Measurements from ENCODE around the gene RUNDC1.

The RUNDC1 gene

GRCh38 chr17:43026595-43026994, 46.2 kb downstream of the RUNDC1 start:
- Histone ChIP-seq H3K36me3 (ENCODE audit: insufficient read depth, low read length) (no peaks in the 10 kb centered on the region), H4K20me1 (ENCODE audit: insufficient read depth, low read length) (no peaks in the 10 kb centered on the region), H2AFZ (ENCODE audit: low read depth, low read length) (no peak overlapping the region), H3K27me3 (ENCODE audit: insufficient read depth, low read length, poor library complexity) (peaks cover 6% of the 10 kb centered on the region), H3K9ac (ENCODE audit: low read depth, low read length) (no peak overlapping the region), H3K4me2 (ENCODE audit: insufficient read depth, low read length) (no peak overlapping the region), H3K9me3 (ENCODE audit: insufficient read depth, low read length, severe bottlenecking) (no peaks in the 10 kb centered on the region), H3K27ac (ENCODE audit: low read length) (no peak overlapping the region), H3K79me2 (ENCODE audit: insufficient read depth, low read length) (no peaks in the 10 kb centered on the region), H3K4me1 (ENCODE audit: insufficient read depth, low read length) (peaks cover 24% of the 10 kb centered on the region), H3K4me3 (ENCODE audit: low read depth in 1 of 2, low read length in 2 of 2) (no peak overlapping the region)
- ATAC-seq (ENCODE audit: insufficient read depth, low read depth): no peak
- no peak for DNase-seq
- no peak for TF ChIP-seq EZH2 (IDR thresholded peaks at IDR 0.05; ENCODE audit: borderline replicate concordance, low read depth, low read length, severe bottlenecking)
- TF ChIP-seq, protein P1, sequence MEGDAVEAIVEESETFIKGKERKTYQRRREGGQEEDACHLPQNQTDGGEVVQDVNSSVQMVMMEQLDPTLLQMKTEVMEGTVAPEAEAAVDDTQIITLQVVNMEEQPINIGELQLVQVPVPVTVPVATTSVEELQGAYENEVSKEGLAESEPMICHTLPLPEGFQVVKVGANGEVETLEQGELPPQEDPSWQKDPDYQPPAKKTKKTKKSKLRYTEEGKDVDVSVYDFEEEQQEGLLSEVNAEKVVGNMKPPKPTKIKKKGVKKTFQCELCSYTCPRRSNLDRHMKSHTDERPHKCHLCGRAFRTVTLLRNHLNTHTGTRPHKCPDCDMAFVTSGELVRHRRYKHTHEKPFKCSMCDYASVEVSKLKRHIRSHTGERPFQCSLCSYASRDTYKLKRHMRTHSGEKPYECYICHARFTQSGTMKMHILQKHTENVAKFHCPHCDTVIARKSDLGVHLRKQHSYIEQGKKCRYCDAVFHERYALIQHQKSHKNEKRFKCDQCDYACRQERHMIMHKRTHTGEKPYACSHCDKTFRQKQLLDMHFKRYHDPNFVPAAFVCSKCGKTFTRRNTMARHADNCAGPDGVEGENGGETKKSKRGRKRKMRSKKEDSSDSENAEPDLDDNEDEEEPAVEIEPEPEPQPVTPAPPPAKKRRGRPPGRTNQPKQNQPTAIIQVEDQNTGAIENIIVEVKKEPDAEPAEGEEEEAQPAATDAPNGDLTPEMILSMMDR (IDR thresholded peaks at IDR 0.05; ENCODE audit: borderline replicate concordance, extremely low read depth, low read length, poor library complexity, severe bottlenecking): no peak

DNA sequence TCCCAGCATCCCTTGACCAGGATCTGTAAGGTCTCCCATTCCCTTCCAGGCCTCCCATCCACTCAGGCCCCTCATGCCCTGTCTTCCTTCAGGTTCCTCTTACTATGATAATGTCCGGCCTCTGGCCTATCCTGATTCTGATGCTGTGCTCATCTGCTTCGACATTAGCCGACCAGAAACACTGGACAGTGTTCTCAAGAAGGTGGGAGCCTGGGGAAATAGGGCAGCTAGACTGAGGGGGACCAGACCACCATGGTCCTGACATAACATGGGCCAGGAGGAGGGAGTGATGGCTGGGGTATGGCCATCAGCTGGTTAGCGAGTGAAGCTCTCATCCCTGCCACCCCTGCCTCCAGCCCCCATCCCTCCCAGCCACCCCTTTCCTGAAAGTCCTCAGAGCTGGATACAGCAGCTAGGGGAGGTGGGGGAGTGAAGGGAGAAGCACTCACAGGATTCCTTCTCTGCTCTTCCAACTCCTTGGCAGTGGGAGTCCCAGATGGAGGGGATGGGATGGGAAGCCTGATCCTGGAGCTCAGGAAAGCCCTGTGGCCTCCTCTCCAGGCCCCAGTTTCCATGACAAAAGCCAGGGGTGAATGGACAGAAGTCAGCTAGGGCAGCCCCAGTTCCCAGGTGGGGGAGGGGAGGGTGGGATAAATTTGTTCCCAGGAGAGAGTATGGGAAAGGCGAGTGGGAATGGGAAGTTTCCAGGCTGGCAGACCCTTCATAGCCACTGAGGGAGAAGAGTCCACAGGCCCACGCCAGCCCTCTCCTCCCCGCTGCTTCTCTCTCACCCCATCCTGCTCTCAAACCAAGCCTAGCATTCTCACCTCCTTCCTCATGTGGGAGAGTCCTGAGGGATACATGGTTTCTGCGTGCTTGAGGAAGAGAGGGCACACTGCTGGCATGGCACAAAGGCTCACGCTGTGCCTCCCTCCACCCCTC, 47.0 kb downstream of the RUNDC1 start:
- no peak for ATAC-seq (ENCODE audit: insufficient read depth, low read depth)
- no peak for TF ChIP-seq EZH2 (IDR thresholded peaks at IDR 0.05; ENCODE audit: borderline replicate concordance, low read depth, low read length, severe bottlenecking)
- TF ChIP-seq, protein P1 (IDR thresholded peaks at IDR 0.05; ENCODE audit: borderline replicate concordance, extremely low read depth, low read length, poor library complexity, severe bottlenecking): no peak
- Histone ChIP-seq H3K4me1 (ENCODE audit: insufficient read depth, low read length) (peaks cover 18% of the 10 kb centered on the region), H3K9me3 (ENCODE audit: insufficient read depth, low read length, severe bottlenecking) (no peaks in the 10 kb centered on the region), H4K20me1 (ENCODE audit: insufficient read depth, low read length) (no peaks in the 10 kb centered on the region), H3K27ac (ENCODE audit: low read length) (no peak overlapping the region), H3K79me2 (ENCODE audit: insufficient read depth, low read length) (no peaks in the 10 kb centered on the region), H3K9ac (ENCODE audit: low read depth, low read length) (no peak overlapping the region), H3K4me2 (ENCODE audit: insufficient read depth, low read length) (no peak overlapping the region), H3K27me3 (ENCODE audit: insufficient read depth, low read length, poor library complexity) (no peaks in the 10 kb centered on the region), H3K4me3 (ENCODE audit: low read depth in 1 of 2, low read length in 2 of 2) (no peak overlapping the region), H3K36me3 (ENCODE audit: insufficient read depth, low read length) (no peaks in the 10 kb centered on the region), H2AFZ (ENCODE audit: low read depth, low read length) (no peak overlapping the region)
- no peak for DNase-seq

DNA sequence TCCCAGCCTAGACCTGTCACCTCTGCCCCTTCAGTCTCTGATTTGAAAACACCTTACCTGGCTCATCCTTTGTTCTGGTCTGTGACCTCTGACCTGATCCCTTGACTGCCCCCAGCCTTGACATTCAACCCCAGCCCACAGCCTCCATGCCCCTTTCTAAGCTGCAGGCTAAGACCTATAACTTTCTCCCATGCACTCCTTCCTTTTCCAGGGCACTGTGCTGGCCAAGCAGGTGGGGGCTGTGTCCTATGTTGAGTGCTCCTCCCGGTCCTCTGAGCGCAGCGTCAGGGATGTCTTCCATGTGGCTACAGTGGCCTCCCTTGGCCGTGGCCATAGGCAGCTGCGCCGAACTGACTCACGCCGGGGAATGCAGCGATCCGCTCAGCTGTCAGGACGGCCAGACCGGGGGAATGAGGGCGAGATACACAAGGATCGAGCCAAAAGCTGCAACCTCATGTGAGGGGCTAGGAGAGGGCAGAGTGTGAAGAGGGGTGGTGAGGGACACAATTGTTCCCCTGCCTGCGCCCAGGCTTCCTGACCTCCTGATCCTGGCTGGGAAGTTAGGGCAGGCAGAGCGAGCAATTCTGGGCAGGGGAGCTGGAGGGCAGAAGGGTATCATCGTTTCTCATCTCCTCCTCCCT, 48.0 kb downstream of the RUNDC1 start:
- Histone ChIP-seq H3K4me2 (ENCODE audit: insufficient read depth, low read length) (no peak overlapping the region), H3K27ac (ENCODE audit: low read length) (no peak overlapping the region), H4K20me1 (ENCODE audit: insufficient read depth, low read length) (no peaks in the 10 kb centered on the region)

More for the DNA sequence above, 48.0 kb downstream of the RUNDC1 start:
- no peak for TF ChIP-seq EZH2 (IDR thresholded peaks at IDR 0.05; ENCODE audit: borderline replicate concordance, low read depth, low read length, severe bottlenecking)
- TF ChIP-seq, protein P1 (IDR thresholded peaks at IDR 0.05; ENCODE audit: borderline replicate concordance, extremely low read depth, low read length, poor library complexity, severe bottlenecking): no peak
- Histone ChIP-seq H2AFZ (ENCODE audit: low read depth, low read length) (no peak overlapping the region), H3K27me3 (ENCODE audit: insufficient read depth, low read length, poor library complexity) (no peaks in the 10 kb centered on the region), H3K9me3 (ENCODE audit: insufficient read depth, low read length, severe bottlenecking) (no peaks in the 10 kb centered on the region), H3K9ac (ENCODE audit: low read depth, low read length) (no peak overlapping the region), H3K36me3 (ENCODE audit: insufficient read depth, low read length) (no peaks in the 10 kb centered on the region), H3K79me2 (ENCODE audit: insufficient read depth, low read length) (no peaks in the 10 kb centered on the region), H3K4me3 (ENCODE audit: low read depth in 1 of 2, low read length in 2 of 2) (no peak overlapping the region), H3K4me1 (ENCODE audit: insufficient read depth, low read length) (peaks cover 12% of the 10 kb centered on the region)
- ATAC-seq (ENCODE audit: insufficient read depth, low read depth) (no peak), DNase-seq (no peak)
